ENCODE measurements around the gene CRTC1. TPM values are rescaled to one million over a fixed set of nuclear protein-coding genes. Genes with fewer than 3 reads are reported as not detected.

The CRTC1 gene
- total RNA-seq, 2 donors from 2014 or later: 4.0 to 5.8 TPM

DNA sequence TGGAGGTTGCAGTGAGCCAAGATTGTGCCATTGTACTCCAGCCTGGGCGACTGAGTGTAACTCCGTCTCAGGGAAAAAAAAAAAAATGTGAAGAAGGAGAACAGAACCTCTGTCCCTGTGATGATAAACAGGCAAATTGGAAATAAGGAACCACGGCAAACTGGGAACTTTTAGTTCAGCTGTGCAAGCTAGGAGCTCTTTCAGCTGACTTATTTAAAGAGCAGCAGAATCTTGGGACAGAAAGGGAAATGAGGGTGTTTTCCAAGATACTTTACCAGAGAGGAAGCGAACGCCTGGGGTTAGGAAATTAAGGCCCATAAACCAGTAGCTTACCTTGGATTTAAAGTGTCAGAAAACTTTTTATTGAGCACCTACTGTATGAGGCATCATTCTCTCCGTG lies 145.3 kb downstream of the CRTC1 start:
- peaks cover 0 to 10% of the 10 kb centered on the region in 2 donors for H3K9me3 ChIP-seq
- DNase-seq (ENCODE audit: low spot score): no peak
- H3K27ac ChIP-seq: no peak overlapping the region
- H3K36me3 ChIP-seq: no peaks in the 10 kb centered on the region
- peaks cover 0 to 14% of the 10 kb centered on the region in 2 donors for H3K4me1 ChIP-seq
- H3K27me3 ChIP-seq: no peaks in the 10 kb centered on the region
- H3K4me3 ChIP-seq: no peak overlapping the region
- TF ChIP-seq CTCF (IDR thresholded peaks at IDR 0.05): no peak

- Histone ChIP-seq H3K27ac (no peak overlapping the region), H3K4me3 (no peak overlapping the region), H3K27me3 (no peaks in the 10 kb centered on the region), H3K4me1 (peaks cover 0 to 27% of the 10 kb centered on the region in 2 donors), H3K9me3 (peaks cover 0 to 10% of the 10 kb centered on the region in 2 donors), H3K36me3 (peaks cover 8% of the 10 kb centered on the region)
- no peak for DNase-seq (ENCODE audit: low spot score)
- no peak for TF ChIP-seq CTCF (IDR thresholded peaks at IDR 0.05)
Observed at GRCh38 chr19:18830488-18830887, 147.0 kb downstream of the CRTC1 start.

- Histone ChIP-seq H3K27ac (peak within 1 kb of the TSS; percentile 78 to 82), H3K36me3 (peaks cover 9% of the 10 kb centered on the region), H3K9me3 (peaks cover 0 to 7% of the 10 kb centered on the region in 2 donors), H3K27me3 (no peaks in the 10 kb centered on the region), H3K4me3 (peak within 1 kb of the TSS; percentile 78 to 83), H3K4me1 (peaks cover 0 to 37% of the 10 kb centered on the region in 2 donors)
- DNase-seq (ENCODE audit: low spot score): peak; percentile 87
- TF ChIP-seq CTCF (IDR thresholded peaks at IDR 0.05): no peak
Observed at GRCh38 chr19:18831524-18832305, 148.2 kb downstream of the CRTC1 start, which contains the start of gene UPF1. Gene UPF1 (plus strand): TSS chr19:18831959. CDS start chr19:18832210, 251 bp downstream.

Other genes starting within 250 kb of the CRTC1 start
- 10 to 100 TPM; 24.1 to 49.4 TPM for gene ISYNA1, start 245.5 kb upstream of the CRTC1 start, total RNA-seq
- gene ELL, start 161.6 kb upstream of the CRTC1 start, total RNA-seq: 10 to 100 TPM; 12.4 to 17.5 TPM
- 100 to 1,000 TPM; 192 to 345 TPM for gene FKBP8, start 140.1 kb upstream of the CRTC1 start, total RNA-seq
- 100 to 1,000 TPM in 1 of 2 donors, 10 to 100 TPM in 1; 60.7 to 114 TPM for gene KXD1, start 125.8 kb upstream of the CRTC1 start, total RNA-seq
- 100 to 1,000 TPM; 272 to 543 TPM for gene UBA52, start 111.8 kb upstream of the CRTC1 start, total RNA-seq
- 100 to 1,000 TPM; 119 to 171 TPM for gene REX1BD, start 94.9 kb upstream of the CRTC1 start, total RNA-seq
- gene CRLF1, start 76.9 kb upstream of the CRTC1 start, total RNA-seq: 10 to 100 TPM; 71.8 to 73.9 TPM
- 1 to 10 TPM; 2.2 to 3.0 TPM for gene TMEM59L, start 70.8 kb upstream of the CRTC1 start, total RNA-seq
- gene KLHL26, start 46.7 kb upstream of the CRTC1 start, total RNA-seq: 10 to 100 TPM in 1 of 2 donors, 1 to 10 TPM in 1; 5.7 to 11.3 TPM
- 10 to 100 TPM in 1 of 2 donors, 1 to 10 TPM in 1; 7.8 to 12.5 TPM for gene COMP, start 107.6 kb downstream of the CRTC1 start, total RNA-seq
- 10 to 100 TPM; 27.6 to 61.5 TPM for gene UPF1, start 148.3 kb downstream of the CRTC1 start, total RNA-seq
- 1 to 10 TPM in 1 of 2 donors, under 1 TPM in 1; 0.79 to 1.6 TPM for gene CERS1, start 212.5 kb downstream of the CRTC1 start, total RNA-seq
- gene COPE, start 235.7 kb downstream of the CRTC1 start, total RNA-seq: 100 to 1,000 TPM; 168 to 209 TPM
- gene DDX49, start 236.0 kb downstream of the CRTC1 start, total RNA-seq: 10 to 100 TPM; 22.1 to 31.9 TPM